SK-N-SH (cell line): ENCODE data around the gene TRAF3IP1. TPM values are rescaled to one million over a fixed set of nuclear protein-coding genes. Genes with fewer than 3 reads are reported as not detected.

Experiments used
- CTCF ChIA-PET: fragments of 300-600, 350-600 bp; formaldehyde crosslinking; extraction: SDS; loops from one replicate; lab custom pipeline; 2021; lab: Yijun Ruan, JAX
- POLR2A ChIA-PET: fragments of 350-600 bp; sonication (Branson Sonifier 250); formaldehyde crosslinking; extraction: SDS; loops from one replicate; lab custom pipeline; 2020; ENCODE audit warnings: antibody characterized with exemption, inconsistent platforms; lab: Yijun Ruan, JAX
- DNase-seq: peaks from one replicate; pipeline ENCODE4 v3.0.0; 2012
- H2AFZ ChIP-seq: fragments of 200-600 bp; sonication (generic); 2 replicates; pipeline ENCODE4 v1.8.1; 2016; ENCODE audit warnings: antibody characterized with exemption, mild to moderate bottlenecking, low read depth
- H3F3A ChIP-seq: fragments of 200-600 bp; sonication (generic); replicated peaks from 2 replicates; pipeline ENCODE3; 2016; ENCODE audit warnings: antibody characterized with exemption, mild to moderate bottlenecking; ENCODE audit not compliant: insufficient read depth
- H3K27ac ChIP-seq, 2 experiments: fragments of 200-500 bp in 1 of 2; fragments of 200-600 bp in 1 of 2; sonication (Bioruptor generic) in 1 of 2; sonication (generic), shearing (Covaris generic) in 1 of 2; 2 replicates each; pipeline versions ENCODE4 v1.5.1 to v1.6.1; 2014 to 2016; ENCODE audit warnings: low read depth in 2 of 2, inconsistent platforms in 1 of 2, low read length in 1 of 2, mild to moderate bottlenecking in 1 of 2, mixed read lengths in 1 of 2
- H3K27me3 ChIP-seq: fragments of 200-600 bp; sonication (generic), shearing (Covaris generic); 2 replicates; pipeline ENCODE4 v1.6.1; 2016; ENCODE audit warnings: mixed run types; ENCODE audit not compliant: insufficient read depth
- H3K36me3 ChIP-seq, 2 experiments: fragments of 200-500 bp in 1 of 2; fragments of 200-600 bp in 1 of 2; sonication (Bioruptor generic) in 1 of 2; sonication (generic) in 1 of 2; replicated peaks in 1 of 2; 2 replicates each; pipeline versions ENCODE3 to v1.5.1; 2014 to 2016; ENCODE audit warnings: low read length in 1 of 2, mild to moderate bottlenecking in 1 of 2; ENCODE audit not compliant: insufficient read depth in 2 of 2, control insufficient read depth in 1 of 2
- H3K4me1 ChIP-seq, 2 experiments: fragments of 200-500 bp in 1 of 2; fragments of 200-600 bp in 1 of 2; sonication (Bioruptor generic) in 1 of 2; sonication (generic), shearing (Covaris generic) in 1 of 2; 2 replicates each; pipeline versions ENCODE4 v1.5.1 to v1.6.1; 2014 to 2016; ENCODE audit warnings: low read depth in 1 of 2, low read length in 1 of 2, mixed run types in 1 of 2; ENCODE audit not compliant: insufficient read depth in 2 of 2, control insufficient read depth in 1 of 2
- H3K4me2 ChIP-seq: fragments of 200-600 bp; sonication (generic), shearing (Covaris generic); 2 replicates; pipeline ENCODE4 v1.6.1; 2017; ENCODE audit warnings: mixed run types
- H3K4me3 ChIP-seq, 2 experiments: fragments of 200-500 bp in 1 of 2; fragments of 200-600 bp in 1 of 2; sonication (Bioruptor generic) in 1 of 2; sonication (generic), shearing (Covaris generic) in 1 of 2; 2 replicates each; pipeline versions ENCODE4 v1.5.1 to v1.8.1; 2014 to 2016; ENCODE audit warnings: low read depth in 2 of 2, inconsistent platforms in 1 of 2, low read length in 1 of 2, mild to moderate bottlenecking in 1 of 2, mixed read lengths in 1 of 2, moderate library complexity in 1 of 2
- H3K79me2 ChIP-seq: fragments of 200-600 bp; sonication (generic); 2 replicates; pipeline ENCODE4 v1.8.1; 2017; ENCODE audit warnings: mild to moderate bottlenecking; ENCODE audit not compliant: insufficient read depth
- H3K9ac ChIP-seq: fragments of 200-600 bp; sonication (generic); 2 replicates; pipeline ENCODE4 v1.6.1; 2017; ENCODE audit warnings: mixed run types
- H3K9me2 ChIP-seq: fragments of 200-600 bp; sonication (generic); 2 replicates; pipeline ENCODE4 v1.6.1; 2017; ENCODE audit warnings: mixed run types
- H3K9me3 ChIP-seq: fragments of 200-600 bp; sonication (generic); 2 replicates; pipeline ENCODE4 v1.6.1; 2017; ENCODE audit warnings: mixed run types, mild to moderate bottlenecking, moderate library complexity
- H4K20me1 ChIP-seq: fragments of 200-600 bp; sonication (generic); 2 replicates; pipeline ENCODE4 v1.6.1; 2017; ENCODE audit warnings: mild to moderate bottlenecking, mixed run types; ENCODE audit not compliant: insufficient read depth
- CHD2 ChIP-seq: fragments of 150-350 bp; IDR thresholded peaks from 2 replicates; pipeline ENCODE4 v1.6.1; 2018; ENCODE audit warnings: low read length; ENCODE audit not compliant: partially characterized antibody
- ELF1 ChIP-seq: IDR thresholded peaks from 2 replicates; pipeline ENCODE4 v1.4.0; 2012
- EP300 ChIP-seq, 2 experiments: IDR thresholded peaks; 2 replicates each; pipeline versions ENCODE4 v1.4.0 to v1.6.1; 2012; ENCODE audit warnings: borderline replicate concordance in 1 of 2, low read depth in 1 of 2, low read length in 1 of 2
- EZH2phosphoT487 ChIP-seq: fragments of 200-600 bp; sonication (generic); IDR thresholded peaks from 2 replicates; pipeline ENCODE4 v1.6.1; 2017; ENCODE audit warnings: low read depth, mixed run types, mild to moderate bottlenecking, antibody characterized with exemption, moderate library complexity, borderline replicate concordance
- FOXJ3 ChIP-seq: sonication (generic); formaldehyde crosslinking; IDR thresholded peaks from 2 replicates; pipeline ENCODE4 v1.5.1; 2020; ENCODE audit warnings: mild to moderate bottlenecking, missing genetic modification reagents
- GABPA ChIP-seq: IDR thresholded peaks from 2 replicates; pipeline ENCODE4 v1.4.0; 2012; ENCODE audit warnings: low read depth, mild to moderate bottlenecking
- JUND ChIP-seq: IDR thresholded peaks from 2 replicates; pipeline ENCODE4 v1.4.0; 2012
- NFIC ChIP-seq: IDR thresholded peaks from 2 replicates; pipeline ENCODE4 v1.4.0; 2012; ENCODE audit warnings: borderline replicate concordance
- NRF1 ChIP-seq: IDR thresholded peaks from 2 replicates; pipeline ENCODE4 v1.6.1; 2012; ENCODE audit warnings: low read depth, mild to moderate bottlenecking, low read length
- POLR2AphosphoS5 ChIP-seq: IDR thresholded peaks from 2 replicates; pipeline ENCODE4 v1.6.1; 2012; ENCODE audit warnings: low read depth, low read length
- RAD21 ChIP-seq: IDR thresholded peaks from 2 replicates; pipeline ENCODE4 v1.6.1; 2012; ENCODE audit warnings: mild to moderate bottlenecking, low read length
- SIN3A ChIP-seq: IDR thresholded peaks from 2 replicates; pipeline ENCODE4 v1.6.1; 2012; ENCODE audit warnings: low read depth, mild to moderate bottlenecking, low read length, moderate library complexity, borderline replicate concordance
- SMC3 ChIP-seq: IDR thresholded peaks from 2 replicates; pipeline ENCODE4 v1.6.1; 2012; ENCODE audit warnings: low read depth, low read length, improper control_type of control experiment
- TAF1 ChIP-seq: IDR thresholded peaks from 2 replicates; pipeline ENCODE4 v1.6.1; 2012; ENCODE audit warnings: low read depth, mild to moderate bottlenecking, low read length, moderate library complexity, borderline replicate concordance
- TEAD4 ChIP-seq: IDR thresholded peaks from 2 replicates; pipeline ENCODE4 v1.4.0; 2012; ENCODE audit warnings: mild to moderate bottlenecking, borderline replicate concordance; ENCODE audit not compliant: insufficient read depth
- YY1 ChIP-seq: IDR thresholded peaks from 2 replicates; pipeline ENCODE4 v1.4.0; 2012; ENCODE audit warnings: low read depth, mild to moderate bottlenecking
- WGBS: methylation state at CpG from one replicate; pipeline ENCODE4 v1.1.6; 2017; ENCODE audit warnings: low lambda C conversion rate; 5-methylcytosine and 5-hydroxymethylcytosine counted together
- polyA plus RNA-seq, 3 experiments: library from polyadenylated mRNA; depleted of rRNA; stranded (reverse); fragments of >200 nt; gene quantifications; 2 replicates each; pipeline ENCODE4 v1.2.3, GENCODE V29; 2012
- TF ChIP-seq, protein P1 (sequence below): fragments of 200-600 bp; sonication (generic); IDR thresholded peaks from 2 replicates; pipeline ENCODE4 v1.6.1; 2017; ENCODE audit warnings: antibody characterized with exemption, mild to moderate bottlenecking, moderate library complexity
- TF ChIP-seq, protein P2 (sequence below): IDR thresholded peaks from 2 replicates; pipeline ENCODE4 v1.6.1; 2012; ENCODE audit warnings: mild to moderate bottlenecking, low read depth, low read length, moderate library complexity

Gene TRAF3IP1
- polyA plus RNA-seq, 1 of the 3 experiments (the other 2 are of a cell fraction): 15.0 TPM

DNA sequence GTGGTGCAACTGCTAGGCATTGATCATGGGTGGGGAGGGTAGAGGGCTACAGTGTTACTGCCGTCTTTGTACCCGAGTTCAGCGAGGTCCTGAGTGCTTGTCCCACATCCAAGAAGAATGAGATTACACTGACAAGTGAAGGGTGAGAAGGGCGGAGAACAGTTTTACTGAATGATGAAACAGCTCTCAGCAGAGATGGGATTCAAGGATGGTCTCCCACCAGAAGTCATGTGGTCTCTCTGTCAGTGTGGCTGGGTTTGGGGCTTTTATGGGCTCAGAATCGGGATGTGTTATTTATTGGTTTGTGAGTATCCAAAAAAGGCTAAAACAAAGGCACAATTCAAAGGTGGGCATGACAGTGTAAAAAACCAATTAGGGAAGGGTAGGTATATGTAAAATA lies 95.6 kb downstream of the TRAF3IP1 start:
- whole genome bisulfite sequencing: 75% methylated on average over 5 of the region's 5 CpGs
- no peak for DNase-seq
- ChIA-PET CTCF (no interaction called here), POLR2A (no interaction called here)
- Histone ChIP-seq H3K79me2 (no peaks in the 10 kb centered on the region), H3K4me3 (no peak overlapping the region), H3K4me1 (no peaks in the 10 kb centered on the region), H4K20me1 (no peaks in the 10 kb centered on the region), H3F3A (no peaks in the 10 kb centered on the region), H3K9me3 (no peaks in the 10 kb centered on the region), H2AFZ (no peak overlapping the region), H3K9me2 (no peaks in the 10 kb centered on the region), H3K9ac (no peak overlapping the region), H3K36me3 (peaks cover 0 to 7% of the 10 kb centered on the region in 2 experiments), H3K27me3 (no peaks in the 10 kb centered on the region), H3K27ac (no peak overlapping the region), H3K4me2 (no peak overlapping the region)
- no peak for TF ChIP-seq GABPA
- no peak for TF ChIP-seq NRF1

DNA sequence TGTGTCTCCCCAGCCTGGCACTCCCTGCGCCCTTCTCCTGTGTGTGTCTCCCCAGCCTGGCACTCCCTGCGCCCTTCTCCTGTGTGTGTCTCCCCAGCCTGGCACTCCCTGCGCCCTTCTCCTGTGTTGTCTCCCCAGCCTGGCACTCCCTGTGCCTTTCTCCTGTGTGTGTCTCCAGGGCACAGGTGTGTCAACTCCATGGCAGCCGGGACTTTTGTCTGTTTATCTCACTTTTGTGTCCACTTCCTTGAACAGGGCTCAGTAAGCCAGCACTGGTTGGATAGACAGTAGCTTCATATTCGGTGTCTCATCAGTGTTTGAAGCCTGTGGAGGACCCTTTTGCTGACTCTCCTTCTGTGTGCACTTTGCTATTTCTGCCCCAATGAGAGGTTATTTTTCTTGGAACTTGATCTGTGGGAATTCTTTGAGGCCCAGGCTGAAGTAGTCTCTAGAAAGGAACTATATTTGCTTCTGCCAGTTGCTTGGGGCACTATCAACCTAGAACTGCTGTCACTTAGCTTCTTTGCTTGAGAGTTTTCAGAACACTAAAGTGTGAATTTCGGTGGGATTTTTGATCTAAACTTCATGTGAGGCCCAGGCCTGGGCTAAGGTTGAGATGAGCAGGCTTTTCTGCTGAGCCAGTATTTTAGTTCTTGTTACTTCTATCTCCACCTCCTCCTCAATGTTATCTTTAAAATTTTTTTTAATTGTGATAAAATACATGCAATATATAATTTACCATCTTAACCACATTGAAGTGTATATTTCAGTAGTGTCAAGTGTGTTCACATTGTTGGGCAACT lies 98.1 kb downstream of the TRAF3IP1 start:
- no peak overlapping the region for H3K27ac ChIP-seq
- no peaks in the 10 kb centered on the region for H3K9me2 ChIP-seq
- no peak for DNase-seq
- 74% methylated on average over 6 of the region's 6 CpGs for WGBS
- H3K36me3 ChIP-seq: peaks cover 0 to 7% of the 10 kb centered on the region in 2 experiments
- no peaks in the 10 kb centered on the region for H3K9me3 ChIP-seq
- H3K27me3 ChIP-seq: no peaks in the 10 kb centered on the region
- CTCF ChIA-PET: no interaction called here
- no peaks in the 10 kb centered on the region for H4K20me1 ChIP-seq
- H3K4me1 ChIP-seq: no peaks in the 10 kb centered on the region
- no peak overlapping the region for H3K4me3 ChIP-seq
- no peak for TF ChIP-seq TEAD4
- TF ChIP-seq EP300 (IDR thresholded peaks at IDR 0.05; ENCODE audit: borderline replicate concordance in 1 of 2, low read depth in 1 of 2, low read length in 1 of 2): no peak
- no peak for TF ChIP-seq FOXJ3
- no peak for TF ChIP-seq GABPA
- no peak overlapping the region for H3K9ac ChIP-seq
- H3K79me2 ChIP-seq: no peaks in the 10 kb centered on the region
- no peak overlapping the region for H3K4me2 ChIP-seq
- no peak overlapping the region for H2AFZ ChIP-seq
- POLR2A ChIA-PET: no interaction called here
- H3F3A ChIP-seq: no peaks in the 10 kb centered on the region

DNA sequence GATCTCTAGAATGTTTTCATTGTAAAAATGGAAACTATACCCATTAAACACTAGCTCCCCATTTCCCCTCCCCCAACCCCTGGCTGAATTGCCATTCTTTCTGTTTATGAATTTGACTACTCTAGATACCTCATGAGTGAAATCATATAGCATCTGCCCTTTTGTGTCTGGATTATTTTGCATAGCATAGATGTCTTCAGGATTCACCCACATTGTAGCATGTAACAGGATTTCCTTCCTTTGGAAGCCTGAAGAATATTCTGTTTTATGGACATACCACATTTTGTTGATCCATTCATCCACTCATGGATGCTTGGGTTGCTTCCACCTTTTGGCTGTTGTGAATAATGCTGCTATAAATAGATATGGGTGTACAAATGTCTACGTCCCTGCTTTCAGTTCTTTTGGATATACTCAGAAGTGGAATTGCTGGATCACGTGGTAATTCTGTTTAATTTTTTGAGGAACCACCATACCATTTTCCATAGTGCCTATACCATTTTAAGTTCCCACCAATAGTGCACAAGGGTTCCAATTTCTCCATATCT lies 98.8 kb downstream of the TRAF3IP1 start:
- ChIA-PET CTCF (no interaction called here), POLR2A (no interaction called here)
- H3K4me2 ChIP-seq: no peak overlapping the region
- no peaks in the 10 kb centered on the region for H3K9me2 ChIP-seq
- no peak overlapping the region for H3K9ac ChIP-seq
- H3K27ac ChIP-seq: no peak overlapping the region
- H2AFZ ChIP-seq: no peak overlapping the region
- no peaks in the 10 kb centered on the region for H4K20me1 ChIP-seq
- no peaks in the 10 kb centered on the region for H3F3A ChIP-seq
- H3K4me3 ChIP-seq: no peak overlapping the region
- no peaks in the 10 kb centered on the region for H3K27me3 ChIP-seq
- no peak for DNase-seq
- 93% methylated on average over 2 of the region's 2 CpGs for WGBS
- H3K36me3 ChIP-seq: peaks cover 0 to 7% of the 10 kb centered on the region in 2 experiments
- no peaks in the 10 kb centered on the region for H3K9me3 ChIP-seq
- H3K4me1 ChIP-seq: peaks cover 0 to 4% of the 10 kb centered on the region in 2 experiments; a peak in 1 of 4 replicates
- H3K79me2 ChIP-seq: no peaks in the 10 kb centered on the region
- TF ChIP-seq, protein P1, sequence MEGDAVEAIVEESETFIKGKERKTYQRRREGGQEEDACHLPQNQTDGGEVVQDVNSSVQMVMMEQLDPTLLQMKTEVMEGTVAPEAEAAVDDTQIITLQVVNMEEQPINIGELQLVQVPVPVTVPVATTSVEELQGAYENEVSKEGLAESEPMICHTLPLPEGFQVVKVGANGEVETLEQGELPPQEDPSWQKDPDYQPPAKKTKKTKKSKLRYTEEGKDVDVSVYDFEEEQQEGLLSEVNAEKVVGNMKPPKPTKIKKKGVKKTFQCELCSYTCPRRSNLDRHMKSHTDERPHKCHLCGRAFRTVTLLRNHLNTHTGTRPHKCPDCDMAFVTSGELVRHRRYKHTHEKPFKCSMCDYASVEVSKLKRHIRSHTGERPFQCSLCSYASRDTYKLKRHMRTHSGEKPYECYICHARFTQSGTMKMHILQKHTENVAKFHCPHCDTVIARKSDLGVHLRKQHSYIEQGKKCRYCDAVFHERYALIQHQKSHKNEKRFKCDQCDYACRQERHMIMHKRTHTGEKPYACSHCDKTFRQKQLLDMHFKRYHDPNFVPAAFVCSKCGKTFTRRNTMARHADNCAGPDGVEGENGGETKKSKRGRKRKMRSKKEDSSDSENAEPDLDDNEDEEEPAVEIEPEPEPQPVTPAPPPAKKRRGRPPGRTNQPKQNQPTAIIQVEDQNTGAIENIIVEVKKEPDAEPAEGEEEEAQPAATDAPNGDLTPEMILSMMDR: no peak
- TF ChIP-seq EZH2phosphoT487: no peak
- TF ChIP-seq TAF1: no peak
- TF ChIP-seq SMC3: no peak
- no peak for TF ChIP-seq ELF1
- no peak for TF ChIP-seq RAD21
- TF ChIP-seq YY1: no peak
- no peak for TF ChIP-seq JUND
- TF ChIP-seq CHD2: no peak
- TF ChIP-seq NFIC: no peak
- no peak for TF ChIP-seq POLR2AphosphoS5
- TF ChIP-seq, protein P2, sequence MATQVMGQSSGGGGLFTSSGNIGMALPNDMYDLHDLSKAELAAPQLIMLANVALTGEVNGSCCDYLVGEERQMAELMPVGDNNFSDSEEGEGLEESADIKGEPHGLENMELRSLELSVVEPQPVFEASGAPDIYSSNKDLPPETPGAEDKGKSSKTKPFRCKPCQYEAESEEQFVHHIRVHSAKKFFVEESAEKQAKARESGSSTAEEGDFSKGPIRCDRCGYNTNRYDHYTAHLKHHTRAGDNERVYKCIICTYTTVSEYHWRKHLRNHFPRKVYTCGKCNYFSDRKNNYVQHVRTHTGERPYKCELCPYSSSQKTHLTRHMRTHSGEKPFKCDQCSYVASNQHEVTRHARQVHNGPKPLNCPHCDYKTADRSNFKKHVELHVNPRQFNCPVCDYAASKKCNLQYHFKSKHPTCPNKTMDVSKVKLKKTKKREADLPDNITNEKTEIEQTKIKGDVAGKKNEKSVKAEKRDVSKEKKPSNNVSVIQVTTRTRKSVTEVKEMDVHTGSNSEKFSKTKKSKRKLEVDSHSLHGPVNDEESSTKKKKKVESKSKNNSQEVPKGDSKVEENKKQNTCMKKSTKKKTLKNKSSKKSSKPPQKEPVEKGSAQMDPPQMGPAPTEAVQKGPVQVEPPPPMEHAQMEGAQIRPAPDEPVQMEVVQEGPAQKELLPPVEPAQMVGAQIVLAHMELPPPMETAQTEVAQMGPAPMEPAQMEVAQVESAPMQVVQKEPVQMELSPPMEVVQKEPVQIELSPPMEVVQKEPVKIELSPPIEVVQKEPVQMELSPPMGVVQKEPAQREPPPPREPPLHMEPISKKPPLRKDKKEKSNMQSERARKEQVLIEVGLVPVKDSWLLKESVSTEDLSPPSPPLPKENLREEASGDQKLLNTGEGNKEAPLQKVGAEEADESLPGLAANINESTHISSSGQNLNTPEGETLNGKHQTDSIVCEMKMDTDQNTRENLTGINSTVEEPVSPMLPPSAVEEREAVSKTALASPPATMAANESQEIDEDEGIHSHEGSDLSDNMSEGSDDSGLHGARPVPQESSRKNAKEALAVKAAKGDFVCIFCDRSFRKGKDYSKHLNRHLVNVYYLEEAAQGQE: no peak
- no peak for TF ChIP-seq SIN3A
